Measurements from ENCODE around the gene HAX1.

HAX1 gene

DNA sequence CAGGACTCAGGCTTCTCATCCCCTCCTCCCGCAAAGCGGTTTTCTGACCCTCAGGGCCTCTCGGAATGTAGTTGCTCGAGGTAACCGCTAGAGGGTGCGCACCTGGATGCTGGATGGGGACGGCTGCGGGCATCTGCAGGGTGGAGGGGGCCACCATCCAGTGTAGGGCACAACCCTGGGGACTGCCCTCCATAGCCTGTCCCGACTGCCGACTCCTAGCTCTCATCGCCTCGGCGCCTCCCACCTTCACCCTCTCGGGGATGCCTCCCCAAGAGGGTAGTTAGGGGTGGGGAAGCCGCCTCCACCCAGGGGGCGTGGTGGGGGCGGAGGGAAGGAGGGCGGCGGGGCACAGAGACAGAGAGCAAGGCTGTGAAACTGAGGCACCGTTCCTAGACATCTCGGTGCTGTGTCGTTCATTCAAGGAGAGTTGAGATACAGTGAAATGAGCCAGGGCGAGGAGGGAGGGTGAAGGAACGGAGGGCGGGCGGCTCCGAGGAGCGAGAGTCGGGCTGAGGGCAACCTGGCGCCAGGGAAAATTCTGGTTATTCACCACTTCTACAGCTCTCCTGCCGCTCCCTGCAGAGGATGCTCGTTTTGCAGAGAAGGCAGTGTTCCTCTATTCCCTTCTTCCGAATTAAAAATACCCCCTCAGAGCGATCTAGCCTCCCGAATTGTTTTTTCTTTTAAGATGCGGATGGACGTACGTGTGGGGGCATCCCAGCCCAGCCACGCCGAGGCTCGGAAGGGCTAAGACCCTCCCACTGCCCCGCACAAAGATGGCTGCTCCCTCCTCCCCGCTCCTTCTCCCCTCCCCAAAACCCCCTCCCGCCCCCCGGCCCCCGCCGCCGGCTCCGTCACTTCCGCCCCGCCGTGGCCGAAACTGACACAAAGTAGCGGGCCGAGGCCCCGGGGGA lies 52.5 kb downstream of the HAX1 start, which contains the start of gene ATP8B2:
Gene ATP8B2 (plus strand): TSS at position 857 of the 914 bp plus-strand sequence. CDS start 2,617 bp downstream, outside the sequence.
- no peak for DNase-seq (ENCODE audit: low read depth, low spot score)
- H3K27ac ChIP-seq, result peak within 1 kb of the TSS; percentile 68

Data from epithelial cell of prostate (primary cell).